ENCODE data around the gene BTNL9. TPM values are rescaled to one million over a fixed set of nuclear protein-coding genes. Genes with fewer than 3 reads are reported as not detected.
"Not testable (repeated sequence)": the region's sequence is repeated elsewhere in the genome, so short reads cannot be mapped to it uniquely, and the experiment has no call there.

Gene BTNL9
- not detected for total RNA-seq

- ChIA-PET POLR2A (no interaction called here), CTCF (no interaction called here)
Measured at GRCh38 chr5:181039931-181040630, at the start of gene BTNL9. Gene BTNL9, plus strand, starts transcription at chr5:181040266. Its CDS starts 5,224 bp downstream, at chr5:181045490.

DNA sequence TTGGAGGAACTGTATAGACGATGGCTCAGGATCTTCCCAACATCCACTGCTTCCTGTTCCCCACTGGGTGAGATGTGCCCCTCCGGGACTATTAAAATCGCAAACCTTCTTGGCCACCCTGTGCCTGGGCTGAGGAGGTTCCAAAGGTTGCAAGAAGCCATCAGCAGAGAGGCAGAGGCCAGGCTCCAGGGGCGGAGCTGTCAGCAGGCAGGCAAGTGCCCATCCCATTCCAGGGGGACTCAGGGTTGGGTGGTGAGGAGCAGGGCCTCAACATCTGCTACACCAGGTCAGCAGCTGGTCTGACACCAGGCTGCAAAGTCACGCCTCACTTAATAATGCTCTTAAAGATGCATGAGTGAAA lies 49.2 kb upstream of the BTNL9 start:
- CTCF ChIA-PET = no interaction called here
- POLR2A ChIA-PET = no interaction called here

DNA sequence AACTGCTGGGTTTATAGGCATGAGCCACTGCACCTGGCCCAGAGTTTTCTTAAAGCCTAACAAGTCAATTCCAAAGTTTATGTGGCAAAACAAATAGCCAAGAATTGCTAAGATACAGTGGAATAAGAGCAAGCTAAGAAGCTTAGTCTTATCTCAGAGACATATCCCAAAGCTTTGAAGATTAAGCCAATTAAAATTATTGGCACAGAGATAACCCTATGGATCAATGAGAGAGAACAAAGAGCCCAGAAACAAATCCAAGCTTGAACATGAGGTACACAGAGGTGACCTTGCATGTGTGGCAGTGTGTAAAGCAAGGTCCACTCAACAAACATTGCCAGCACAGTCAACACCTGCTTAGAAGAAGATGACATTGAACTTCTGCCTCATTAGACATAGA lies 38.1 kb upstream of the BTNL9 start:
- ChIA-PET CTCF (no interaction called here), POLR2A (no interaction called here)

DNA sequence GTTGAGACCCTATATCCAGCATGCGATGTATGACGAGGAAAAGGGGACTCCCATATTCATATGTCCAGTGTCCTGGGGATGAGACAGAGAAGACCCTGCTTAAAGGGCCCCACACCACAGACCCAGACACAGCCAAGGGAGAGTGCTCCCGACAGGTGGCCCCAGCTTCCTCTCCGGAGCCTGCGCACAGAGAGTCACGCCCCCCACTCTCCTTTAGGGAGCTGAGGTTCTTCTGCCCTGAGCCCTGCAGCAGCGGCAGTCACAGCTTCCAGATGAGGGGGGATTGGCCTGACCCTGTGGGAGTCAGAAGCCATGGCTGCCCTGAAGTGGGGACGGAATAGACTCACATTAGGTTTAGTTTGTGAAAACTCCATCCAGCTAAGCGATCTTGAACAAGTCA lies 34.3 kb upstream of the BTNL9 start:
- ChIA-PET POLR2A (no interaction called here), CTCF (no interaction called here)

DNA sequence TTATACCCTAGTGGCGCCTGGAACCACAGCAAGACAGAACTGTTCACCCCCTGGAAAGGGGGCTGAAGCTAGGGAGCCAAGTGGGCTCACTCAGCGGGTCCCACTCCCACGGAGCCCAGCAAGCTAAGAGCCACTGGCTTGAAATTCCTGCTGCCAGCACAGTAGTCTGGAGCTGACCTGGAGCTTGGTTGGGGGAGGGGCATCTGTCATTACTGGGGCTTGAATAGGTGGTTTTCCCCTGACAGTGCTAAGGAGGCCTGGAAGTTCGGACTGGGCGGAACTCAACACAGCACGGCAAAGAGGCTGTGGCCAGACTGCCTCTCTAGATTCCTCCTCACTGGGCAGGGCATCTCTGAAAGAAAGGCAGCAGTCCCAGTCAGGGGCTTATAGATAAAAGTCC lies 31.9 kb upstream of the BTNL9 start:
- ChIA-PET POLR2A (no interaction called here), CTCF (no interaction called here)

DNA sequence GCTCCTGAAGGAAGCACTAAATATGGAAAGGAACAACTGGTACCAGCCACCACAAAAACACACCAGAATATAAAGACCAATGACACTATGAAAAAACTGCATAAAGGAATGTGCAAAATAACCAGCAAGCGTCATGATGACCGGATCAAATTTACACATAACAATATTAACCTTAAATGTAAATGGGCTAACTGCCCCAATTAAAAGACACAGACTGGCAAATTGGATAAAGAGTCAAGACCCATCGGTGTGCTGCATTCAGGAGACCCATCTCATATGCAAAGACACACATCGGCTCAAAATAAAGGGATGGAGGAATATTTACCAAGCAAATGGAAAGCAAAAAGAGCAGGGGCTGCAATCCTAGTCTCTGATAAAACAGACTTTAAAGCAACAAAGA lies 30.0 kb upstream of the BTNL9 start:
- POLR2A ChIA-PET, CTCF ChIA-PET: not testable (repeated sequence)

- CTCF ChIA-PET = not testable (repeated sequence)
Measured at GRCh38 chr5:181014654-181015053, 25.4 kb upstream of the BTNL9 start.

DNA sequence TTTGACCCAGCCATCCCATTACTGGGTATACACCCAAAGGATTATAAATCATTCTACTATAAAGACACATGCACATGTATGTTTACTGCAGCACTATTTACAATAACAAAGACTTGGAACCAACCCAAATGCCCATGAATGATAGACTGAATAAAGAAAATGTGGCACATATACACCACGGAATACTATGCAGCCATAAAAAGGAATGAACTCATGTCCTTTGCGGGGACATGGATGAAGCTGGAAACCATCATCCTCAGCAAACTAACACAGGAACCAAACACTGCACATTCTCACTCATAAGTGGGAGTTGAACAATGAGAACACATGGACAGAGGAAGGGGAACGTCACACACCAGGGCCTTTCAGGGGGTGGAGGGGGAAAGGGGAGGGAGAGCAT lies 22.6 kb upstream of the BTNL9 start:
- CTCF ChIA-PET, POLR2A ChIA-PET: not testable (repeated sequence)

More at GRCh38 chr5:181014654-181015053, 25.4 kb upstream of the BTNL9 start:
- POLR2A ChIA-PET = not testable (repeated sequence)

- CTCF ChIA-PET = no interaction called here
- POLR2A ChIA-PET = no interaction called here
Measured at GRCh38 chr5:181020688-181021087, 19.4 kb upstream of the BTNL9 start.

DNA sequence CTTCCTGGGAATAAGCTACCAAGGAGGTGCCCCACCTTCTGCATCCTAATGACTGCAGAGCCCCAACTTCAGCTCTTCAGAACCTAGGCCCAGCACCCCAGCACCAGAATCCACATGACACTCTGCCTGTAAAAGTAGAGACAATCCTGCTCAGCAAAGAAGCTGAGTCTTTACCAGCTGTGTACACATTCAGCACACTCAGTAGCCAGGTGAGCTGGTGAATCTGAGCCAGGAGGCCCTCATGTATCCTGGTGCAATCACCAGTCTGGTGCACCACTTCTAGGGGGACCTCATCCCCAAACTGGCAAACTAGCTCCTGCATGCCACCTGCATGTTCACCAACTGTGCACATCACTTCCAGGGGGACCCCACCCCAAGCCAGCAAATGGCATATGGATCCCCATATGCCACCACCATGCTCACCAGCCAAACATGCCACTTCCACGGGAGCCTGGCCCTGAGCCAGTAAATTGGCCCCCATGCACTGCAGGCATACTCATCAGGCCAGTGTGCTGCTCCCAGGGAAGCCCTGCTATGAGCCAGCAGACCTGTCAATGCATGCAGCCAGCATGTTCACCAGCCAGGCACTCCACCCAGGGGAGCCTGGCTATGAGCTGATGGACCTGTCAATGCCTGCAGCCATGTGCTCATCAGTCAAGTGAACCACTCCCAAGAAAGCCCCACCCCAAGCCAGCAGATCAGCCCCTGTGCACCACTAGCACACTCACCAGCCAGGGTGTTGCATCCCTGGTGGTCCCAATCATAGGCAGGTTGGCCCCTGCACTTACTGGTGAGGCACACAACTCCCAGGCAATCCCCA lies 15.6 kb upstream of the BTNL9 start:
- ChIA-PET POLR2A (no interaction called here), CTCF (no interaction called here)

DNA sequence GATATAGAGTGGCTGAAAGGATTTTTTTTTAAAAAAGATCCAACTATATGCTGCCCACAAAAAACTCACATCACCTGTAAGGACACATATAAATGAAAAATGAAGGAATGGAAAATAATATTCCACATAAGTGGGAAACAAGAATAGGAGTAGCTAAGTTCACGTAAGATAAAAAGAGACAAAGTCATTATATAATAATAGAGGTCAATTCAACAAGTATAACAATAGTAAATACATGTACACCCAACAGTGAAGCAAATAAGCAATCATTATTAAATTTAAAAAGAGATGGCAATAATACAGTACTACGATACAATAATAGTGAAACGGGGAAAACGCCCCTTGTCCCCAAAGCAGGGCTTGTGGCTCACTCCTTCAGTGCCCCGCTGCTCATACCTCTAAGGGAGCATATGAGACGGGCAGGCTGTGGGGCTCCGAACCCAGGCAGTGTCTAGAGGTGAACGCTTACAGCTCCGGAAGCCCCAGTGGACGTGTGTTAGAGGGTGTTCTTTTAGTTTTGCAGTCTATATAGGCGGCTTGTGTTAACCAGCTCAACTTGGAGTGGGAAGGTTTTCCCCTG lies 12.5 kb upstream of the BTNL9 start:
- CTCF ChIA-PET = no interaction called here
- POLR2A ChIA-PET = no interaction called here

DNA sequence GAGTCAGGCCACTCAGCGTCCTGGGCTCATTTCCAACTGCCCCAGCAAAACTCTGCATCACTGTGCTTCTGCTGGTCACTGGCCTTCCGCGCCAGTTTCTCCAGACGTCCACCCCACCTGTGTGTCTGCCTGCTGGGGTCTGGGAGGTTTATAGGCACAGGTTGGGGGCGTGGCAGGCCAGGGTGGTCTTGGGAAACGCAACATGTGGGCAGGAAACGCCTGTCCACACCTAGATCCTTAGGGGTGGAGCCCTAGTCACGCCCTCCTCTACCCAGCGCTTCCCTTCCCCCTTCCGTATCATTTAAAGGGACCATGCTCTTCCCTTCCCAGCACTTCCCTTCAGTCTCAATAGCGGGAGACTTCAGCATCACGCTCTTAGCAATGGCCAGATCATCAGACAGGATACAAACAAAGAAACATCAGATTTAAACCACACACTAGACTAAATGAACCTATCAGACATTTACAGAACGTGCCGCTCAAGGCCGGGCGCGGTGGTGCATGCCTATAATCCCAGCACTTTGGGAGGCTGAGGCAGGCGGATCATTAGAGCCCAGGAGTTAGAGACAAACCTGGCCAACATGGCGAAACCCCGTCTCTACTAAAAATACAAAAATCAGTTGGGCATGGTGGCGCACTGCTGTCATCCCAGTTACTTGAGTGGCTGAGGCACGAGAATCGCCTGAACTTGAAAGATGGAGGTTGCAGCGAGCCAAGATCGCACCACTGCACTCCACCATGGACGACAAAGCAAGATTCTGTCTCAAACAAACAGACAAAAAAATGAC lies 11.8 kb upstream of the BTNL9 start:
- CTCF ChIA-PET = no interaction called here
- POLR2A ChIA-PET = no interaction called here

- POLR2A ChIA-PET = no interaction called here
- CTCF ChIA-PET = no interaction called here
Measured at GRCh38 chr5:181031716-181032115, 8.3 kb upstream of the BTNL9 start.

DNA sequence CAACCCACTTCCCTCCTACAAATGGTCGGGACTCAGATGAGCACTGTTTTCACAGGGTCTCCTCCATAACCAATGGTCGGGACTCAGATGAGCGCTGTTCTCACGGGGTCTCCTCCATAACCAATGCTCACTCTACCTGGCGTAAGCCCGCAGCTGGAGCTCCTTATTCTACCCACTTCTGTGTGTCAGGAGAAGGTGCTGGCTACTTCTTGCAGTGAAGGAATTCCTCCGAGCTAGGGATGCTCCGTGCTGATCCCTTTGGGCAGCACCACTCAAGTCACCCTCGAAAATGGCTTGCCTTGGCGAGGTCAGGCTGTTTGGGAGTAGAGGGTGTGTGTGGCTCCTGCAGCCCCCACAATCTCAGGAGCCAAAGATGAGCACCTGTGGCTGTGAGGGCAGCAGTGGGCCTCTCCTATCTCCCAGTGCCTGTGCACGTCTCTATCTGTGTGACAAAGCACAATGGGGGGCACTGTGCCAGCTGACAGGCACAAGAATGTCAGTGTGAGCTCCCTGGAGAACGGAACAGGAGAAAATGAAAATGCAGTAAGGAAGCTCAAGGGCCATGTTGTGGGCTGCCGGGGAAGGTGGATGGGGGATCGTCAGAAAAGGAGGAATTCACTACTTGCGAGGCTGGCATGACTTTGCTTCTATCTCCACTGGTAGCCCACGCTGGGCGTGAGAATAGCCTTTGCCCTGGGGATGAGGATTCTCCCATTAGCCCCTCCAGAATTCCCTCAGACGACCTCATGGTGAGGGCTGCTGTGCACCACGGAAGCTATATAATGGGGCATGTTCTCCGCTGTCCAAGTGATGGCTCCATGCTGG lies 3.9 kb upstream of the BTNL9 start:
- ChIA-PET POLR2A (no interaction called here), CTCF (no interaction called here)

GRCh38 chr5:181036816-181037364 lies 3.2 kb upstream of the BTNL9 start:
- POLR2A ChIA-PET = no interaction called here

GRCh38 chr5:181037365-181037861 lies 2.7 kb upstream of the BTNL9 start:
- ChIA-PET CTCF (no interaction called here), POLR2A (no interaction called here)

More at GRCh38 chr5:181036816-181037364, 3.2 kb upstream of the BTNL9 start:
- CTCF ChIA-PET = no interaction called here

DNA sequence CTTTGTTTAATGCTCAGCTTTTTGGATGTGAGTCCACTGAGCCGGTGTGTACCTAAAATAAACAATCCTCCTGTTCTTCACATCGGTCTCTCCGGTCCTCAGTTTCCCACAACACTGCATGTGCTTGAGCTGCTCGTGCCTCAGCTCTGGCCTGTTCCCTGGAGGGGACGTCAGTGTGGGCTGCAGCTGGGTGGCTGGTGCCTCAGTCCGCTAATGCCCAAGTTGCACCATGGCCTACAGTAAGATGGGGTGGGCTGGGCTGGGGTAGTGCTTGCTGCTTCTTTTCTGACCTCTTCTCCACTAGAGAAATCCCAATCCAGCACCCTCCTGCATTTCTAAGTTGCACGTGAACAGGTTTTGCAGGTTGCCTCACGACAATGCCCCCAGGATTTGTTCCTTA lies 595 bp upstream of the BTNL9 start:
- CTCF ChIA-PET = no interaction called here
- POLR2A ChIA-PET = no interaction called here

- CTCF ChIA-PET = no interaction called here
Measured at GRCh38 chr5:181040631-181040945, 522 bp downstream of the BTNL9 start.

GRCh38 chr5:181041043-181041442 lies 977 bp downstream of the BTNL9 start:
- ChIA-PET CTCF (no interaction called here), POLR2A (no interaction called here)

More at GRCh38 chr5:181040631-181040945, 522 bp downstream of the BTNL9 start:
- POLR2A ChIA-PET = no interaction called here

Data from activated CD8-positive, alpha-beta memory T cell treated with anti-CD3 and anti-CD28 coated beads for 36 hours (primary cell).